ENCODE data around the gene WWOX.

GRCh38 chr16:78211020-78211599 lies 111.7 kb downstream of the WWOX start:
- no peak for TF ChIP-seq POLR2AphosphoS5 (IDR thresholded peaks at IDR 0.05; ENCODE audit: low read depth, low read length)
- no peak for TF ChIP-seq TAF1 (IDR thresholded peaks at IDR 0.05; ENCODE audit: borderline replicate concordance, insufficient read depth, low read length)
- no peak for TF ChIP-seq SIN3A (IDR thresholded peaks at IDR 0.05; ENCODE audit: borderline replicate concordance, insufficient read depth, low read length)
- TF ChIP-seq REST (IDR thresholded peaks at IDR 0.05; ENCODE audit: insufficient read depth in 1 of 2, low read depth in 2 of 2, low read length in 2 of 2), result no peak
- TF ChIP-seq FOXP2 (optimal IDR thresholded peaks at IDR 0.05; ENCODE audit: borderline replicate concordance, extremely low read depth, extremely low read length, insufficient read depth), result no peak
